H1 (cell line): ENCODE measurements around the gene ARHGAP15. TPM values are rescaled to one million over a fixed set of nuclear protein-coding genes. Genes with fewer than 3 reads are reported as not detected.

ENCODE experiments used
- EP300 ChIP-seq, 2 experiments: IDR thresholded peaks; 1 replicate in 1 of 2; 2 replicates in 1 of 2; pipeline ENCODE4 v1.6.1; 2011 to 2012; ENCODE audit warnings: low read depth in 2 of 2, low read length in 2 of 2, mild to moderate bottlenecking in 2 of 2, borderline replicate concordance in 1 of 2, inconsistent platforms in 1 of 2, moderate library complexity in 1 of 2
- JUND ChIP-seq: IDR thresholded peaks from 2 replicates; pipeline ENCODE4 v1.6.1; 2011; ENCODE audit warnings: mild to moderate bottlenecking, improper control_type of control experiment, low read length
- polyA plus RNA-seq, 7 experiments: library from polyadenylated mRNA; depleted of rRNA in 3 of 7; stranded (reverse) in 5 of 7; unstranded in 2 of 7; fragments of >200 nt in 5 of 7; fragments of 200-250 nt in 2 of 7; gene quantifications; 1 replicate in 5 of 7; 2 replicates in 1 of 7; 4 replicates in 1 of 7; pipeline versions ENCODE4 v1.2.1 to v1.2.3, GENCODE V29; 2011 to 2013; ENCODE audit warnings: missing spikeins in 2 of 7, mixed read lengths in 2 of 7
- total RNA-seq: library from RNA; stranded (reverse); fragmentation: NEBNext Ultra II Directional; extraction: Animal tissue kit (Norgen Biotek cat#: 25700); gene quantifications from 2 replicates; pipeline ENCODE4 v1.2.1, GENCODE V29; 2021

ARHGAP15 gene
- total and polyA plus RNA-seq, 2 of the 8 experiments (the other 6 are each of a cell fraction or from before 2014, with no cell fraction given), result not detected

DNA sequence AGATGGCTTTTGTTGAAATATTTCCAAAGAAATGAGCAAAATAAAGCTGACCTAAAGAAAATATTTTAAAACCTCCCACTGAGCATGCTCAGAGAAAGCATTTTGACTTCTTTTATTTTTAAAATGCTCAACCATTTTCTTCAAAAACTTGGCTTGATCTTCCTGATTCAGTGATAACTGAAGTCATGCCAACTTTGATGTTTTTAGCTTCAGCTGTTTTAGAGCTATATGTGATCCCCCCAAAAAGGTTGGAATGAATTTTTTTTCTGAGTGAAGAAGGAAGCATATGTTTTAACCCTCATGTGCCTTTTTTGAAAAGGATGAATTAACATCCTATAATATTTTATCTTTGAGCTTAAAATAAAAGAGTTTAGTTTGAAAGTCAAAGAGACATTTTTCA, 612.0 kb downstream of the ARHGAP15 start (continued):
- TF ChIP-seq JUND (no peak), EP300 (IDR thresholded peaks at IDR 0.05; ENCODE audit: borderline replicate concordance in 1 of 2, low read depth in 2 of 2, low read length in 2 of 2) (no peak)
